PC-9 (cell line): ENCODE data around the gene NDE1.

Experiments used
- CTCF ChIP-seq: fragments of 200-600 bp; sonication (generic); conservative IDR thresholded peaks from 2 replicates; pipeline ENCODE4 v1.6.1; 2017; ENCODE audit warnings: mixed run types, antibody characterized with exemption, mild to moderate bottlenecking, moderate library complexity
- EZH2 ChIP-seq: fragments of 200-600 bp; sonication (generic); IDR thresholded peaks from 2 replicates; pipeline ENCODE4 v1.8.0; 2017; ENCODE audit warnings: antibody characterized with exemption, low read depth

- no peak for TF ChIP-seq EZH2
- no peak for TF ChIP-seq CTCF
These were observed 119.2 kb downstream of the NDE1 start for GRCh38 chr16:15769239-15769638.
